NCI-H187 treated with DMSO at 0.1 percent for 48 hours (cell line): Measurements from ENCODE around the gene SBK3.
"Not testable (repeated sequence)": the region's sequence is repeated elsewhere in the genome, so short reads cannot be mapped to it uniquely, and the experiment has no call there.

ENCODE experiments used
- DNase-seq: peaks from one replicate; lab custom pipeline; 2025; lab: John Stamatoyannopoulos, UW

The SBK3 gene

DNA sequence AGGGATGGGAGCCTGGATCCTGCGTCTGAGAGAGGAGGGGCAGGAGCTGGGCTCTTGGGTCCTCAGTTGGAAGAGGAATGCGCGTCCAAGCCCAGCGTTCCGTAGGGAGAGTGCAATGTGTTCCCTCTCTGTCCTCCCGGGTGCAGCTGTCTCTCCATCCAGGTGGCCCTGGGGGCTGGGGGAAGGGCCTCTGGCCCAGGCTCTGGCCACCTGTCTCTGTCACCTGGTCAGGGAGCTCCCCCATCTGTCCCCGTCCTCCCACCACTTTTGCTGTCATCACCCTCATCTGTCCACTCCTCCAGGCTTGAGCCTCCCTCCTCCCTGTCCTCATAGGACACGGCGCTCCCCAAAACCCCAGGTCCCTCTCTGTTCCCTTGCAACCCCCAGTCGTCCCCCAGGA, 4.7 kb downstream of the SBK3 start:
- no peak for DNase-seq

DNA sequence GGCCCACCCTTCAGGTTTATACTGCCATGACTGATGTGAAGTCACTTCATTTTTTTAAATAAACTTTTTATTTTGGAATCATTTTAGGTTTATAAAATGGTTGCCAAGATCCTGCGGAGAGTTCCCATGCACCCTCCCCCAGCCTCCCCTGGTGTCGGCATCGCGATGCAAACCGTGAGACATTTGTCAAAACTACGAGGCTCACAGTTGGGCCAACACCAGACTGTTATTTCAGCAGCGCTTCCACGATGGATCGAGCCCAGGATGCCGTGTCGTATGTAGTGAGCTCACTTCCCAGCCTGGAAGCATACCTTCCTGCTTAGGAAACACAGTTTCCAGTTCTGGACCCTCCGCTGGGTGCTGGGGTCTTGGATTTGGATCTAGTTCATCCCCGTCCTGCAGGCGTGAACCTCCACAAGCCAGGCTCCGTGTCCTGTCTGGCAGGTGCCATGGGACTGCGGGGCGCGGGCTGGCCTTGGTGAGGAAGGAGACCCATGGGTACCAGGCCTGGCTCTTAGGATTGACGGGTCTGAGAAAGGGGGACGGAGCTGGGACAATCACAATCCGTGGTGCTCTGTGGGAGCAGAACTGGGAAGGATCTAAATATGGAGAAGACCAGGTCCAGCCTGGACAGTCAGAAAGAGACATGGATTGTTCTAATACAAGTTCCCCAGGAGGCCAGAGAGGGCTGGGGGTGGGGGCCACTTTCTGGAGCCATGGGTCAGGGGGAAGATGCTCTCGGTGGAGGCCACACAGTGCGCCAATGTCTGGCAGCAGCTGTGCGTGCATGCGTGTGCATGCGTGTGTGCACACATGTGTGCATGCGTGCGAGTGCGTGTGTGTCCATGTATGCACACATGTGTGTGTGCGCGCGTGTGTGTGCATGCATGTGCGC, 6.0 kb downstream of the SBK3 start:
- no peak for DNase-seq

DNA sequence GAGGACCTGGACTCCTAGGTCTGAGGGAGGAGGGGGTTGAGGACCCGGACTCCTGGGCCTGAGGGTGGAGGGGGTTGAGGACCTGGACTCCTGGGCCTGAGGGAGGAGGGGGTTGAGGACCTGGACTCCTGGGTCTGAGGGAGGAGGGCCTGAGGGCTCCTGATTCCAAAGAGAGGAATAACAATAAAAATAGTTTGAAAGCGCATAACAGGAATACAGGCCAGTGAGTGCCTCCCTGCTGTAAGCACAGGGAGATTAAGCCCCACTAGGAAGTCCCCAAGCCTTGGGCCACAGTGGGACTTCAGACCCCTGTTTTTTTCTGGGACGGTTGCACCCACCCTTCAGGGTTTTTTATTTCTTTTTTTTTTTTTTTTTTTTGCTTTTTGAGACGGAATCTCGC, 7.2 kb downstream of the SBK3 start:
- no peak for DNase-seq

DNA sequence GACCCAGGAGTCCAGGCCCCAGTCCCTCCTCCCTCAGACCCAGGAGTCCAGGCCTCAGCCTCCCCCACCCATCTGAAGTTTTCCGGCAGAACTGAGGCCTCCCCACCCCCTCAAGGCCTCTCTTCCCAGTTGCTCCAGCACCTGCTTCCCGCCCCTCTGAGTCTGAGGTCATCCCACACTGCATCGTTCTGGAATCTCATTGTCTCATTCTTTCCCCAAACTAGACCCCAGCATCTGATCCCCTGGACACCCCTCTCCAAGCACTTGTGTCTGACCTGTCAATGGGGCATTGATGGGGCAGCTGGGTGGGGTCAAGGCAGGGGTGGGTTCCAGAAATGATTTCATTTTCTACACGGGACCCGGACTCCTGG, 7.6 kb downstream of the SBK3 start:
- no peak for DNase-seq

DNA sequence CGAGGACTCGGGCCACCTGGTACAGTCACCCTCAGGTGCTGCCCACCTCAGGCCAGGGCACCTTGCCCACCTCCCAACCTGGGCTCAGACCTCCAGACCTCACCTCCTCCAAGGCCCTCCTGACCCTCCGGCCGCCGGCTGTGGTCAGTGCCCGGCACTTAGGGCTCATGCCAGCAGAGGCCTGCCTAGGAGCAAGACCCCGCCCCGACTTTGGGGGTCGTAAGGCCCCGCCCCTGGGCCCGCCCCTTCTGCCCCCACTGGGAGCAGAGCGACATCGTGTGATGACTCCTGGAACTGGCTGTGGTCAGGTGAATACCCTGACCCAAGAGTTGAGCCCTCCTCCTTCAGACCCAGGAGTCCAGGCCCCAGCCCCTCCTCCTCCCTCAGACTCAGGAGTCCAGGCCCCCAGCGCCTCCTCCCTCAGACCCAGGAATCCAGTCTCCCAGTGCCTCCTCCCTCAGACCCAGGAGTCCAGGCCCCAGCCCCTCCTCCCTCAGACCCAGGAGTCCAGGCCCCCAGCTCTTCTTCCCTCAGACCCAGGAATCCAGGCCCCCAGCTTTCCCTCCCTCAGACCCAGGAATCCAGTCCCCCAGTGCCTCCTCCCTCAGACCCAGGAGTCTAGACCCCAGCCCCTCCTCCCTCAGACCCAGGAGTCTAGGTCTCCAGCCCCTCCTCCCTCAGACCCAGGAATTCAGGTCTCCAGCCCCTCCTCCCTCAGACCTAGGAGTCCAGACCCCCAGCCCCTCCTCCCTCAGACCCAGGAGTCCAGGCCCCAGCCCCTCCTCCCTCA, 8.2 kb downstream of the SBK3 start, which contains the start of gene SBK2:
TSS of gene SBK2 (minus strand) at position 183 of the 790 bp plus-strand sequence. CDS start 839 bp downstream, outside the sequence.
- DNase-seq: no peak

DNA sequence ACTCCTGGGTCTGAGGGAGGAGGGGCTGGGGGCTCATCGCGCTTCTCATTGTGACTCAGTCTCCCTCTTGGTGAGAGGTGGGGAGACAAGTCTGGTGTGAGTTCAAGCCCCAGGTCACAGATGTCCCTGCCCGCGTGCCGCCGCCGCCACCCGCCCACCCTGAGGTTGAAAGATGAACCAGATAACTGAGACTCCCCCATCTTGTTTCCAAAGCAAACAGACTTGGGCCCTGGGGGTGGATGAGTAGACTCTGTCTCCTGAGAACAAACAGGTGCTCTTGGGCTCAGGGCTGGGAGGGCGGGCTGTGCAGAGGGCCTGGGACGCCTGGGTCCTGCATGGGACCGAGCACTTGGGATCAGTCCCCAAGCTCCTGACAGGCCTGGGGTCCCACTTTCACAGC, 9.0 kb downstream of the SBK3 start:
- DNase-seq: no peak

DNA sequence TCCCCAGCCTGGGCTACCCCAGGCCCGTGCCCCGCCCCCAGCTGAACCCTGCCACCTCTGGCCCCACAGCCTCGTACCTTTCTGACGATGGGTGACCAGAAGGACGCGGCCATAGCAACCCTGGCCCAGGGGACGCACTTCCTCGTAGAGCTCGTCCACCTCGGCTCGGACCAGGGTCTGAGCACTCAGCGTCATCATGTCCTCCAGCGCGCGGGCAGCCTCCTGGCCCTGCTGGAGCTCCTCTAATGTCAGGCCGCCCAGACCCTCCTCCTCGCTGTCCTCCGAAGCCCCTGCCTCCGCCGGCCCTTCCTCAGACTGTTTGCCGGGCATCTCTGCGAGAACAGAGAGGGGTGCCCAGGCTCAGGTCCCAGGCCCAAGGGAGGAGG, 9.4 kb downstream of the SBK3 start:
- DNase-seq: no peak

DNA sequence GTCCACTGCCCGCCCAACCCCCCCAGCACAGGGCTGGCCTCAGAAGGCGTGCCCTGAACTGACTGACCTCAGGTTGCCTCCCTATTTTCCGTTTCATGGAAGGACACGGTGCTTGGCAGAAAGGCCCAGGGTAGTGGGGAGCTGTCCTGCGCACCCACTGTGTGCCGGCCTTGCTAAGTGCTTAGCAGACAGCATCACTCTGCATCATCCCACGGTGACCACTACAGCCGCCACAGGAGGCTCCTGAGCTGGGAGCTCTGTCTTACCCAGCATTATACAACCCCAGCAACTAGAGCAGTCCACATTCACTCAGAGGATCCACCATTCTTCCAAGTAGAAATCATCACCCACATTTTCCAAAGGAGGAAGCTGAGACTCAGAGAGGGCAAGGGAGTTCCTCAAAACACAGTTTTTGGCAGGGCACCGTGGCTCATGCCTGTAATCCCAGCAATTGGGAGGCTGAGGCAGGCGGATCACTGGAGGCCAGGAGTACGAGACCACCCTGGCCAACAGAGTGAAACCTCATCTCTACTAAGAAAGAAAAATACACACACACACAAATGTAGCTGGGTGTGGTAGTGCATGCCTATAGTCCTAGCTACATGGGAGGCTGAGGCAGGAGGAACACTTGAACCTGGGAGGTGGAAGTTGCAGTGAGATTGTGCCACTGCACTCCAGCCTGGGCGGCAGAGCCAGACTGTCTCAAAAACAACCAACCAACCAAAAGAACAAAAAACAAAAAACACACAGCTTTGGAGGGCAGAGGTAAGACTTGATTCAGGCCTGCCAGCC, 10.0 kb downstream of the SBK3 start:
- no peak for DNase-seq

DNA sequence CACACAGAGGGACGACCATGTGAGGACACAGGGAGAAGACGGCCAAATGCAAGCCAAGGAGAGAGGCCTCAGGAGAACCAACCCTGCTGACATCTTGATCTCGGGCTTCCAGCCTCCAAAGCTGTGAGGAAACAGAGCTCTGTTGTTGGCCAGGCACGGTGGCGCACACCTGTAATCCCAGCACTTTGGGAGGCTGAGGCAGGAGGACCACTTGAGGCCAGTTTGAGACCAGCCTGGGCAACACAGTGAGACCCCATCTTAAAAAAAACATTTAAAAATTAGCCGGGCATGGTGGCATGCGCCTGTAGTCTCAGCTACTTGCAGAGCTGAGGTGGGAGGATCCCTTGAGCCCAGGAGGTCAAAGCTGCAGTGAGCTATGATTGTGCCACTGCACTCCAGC, 11.1 kb downstream of the SBK3 start:
- not testable (repeated sequence) for DNase-seq

DNA sequence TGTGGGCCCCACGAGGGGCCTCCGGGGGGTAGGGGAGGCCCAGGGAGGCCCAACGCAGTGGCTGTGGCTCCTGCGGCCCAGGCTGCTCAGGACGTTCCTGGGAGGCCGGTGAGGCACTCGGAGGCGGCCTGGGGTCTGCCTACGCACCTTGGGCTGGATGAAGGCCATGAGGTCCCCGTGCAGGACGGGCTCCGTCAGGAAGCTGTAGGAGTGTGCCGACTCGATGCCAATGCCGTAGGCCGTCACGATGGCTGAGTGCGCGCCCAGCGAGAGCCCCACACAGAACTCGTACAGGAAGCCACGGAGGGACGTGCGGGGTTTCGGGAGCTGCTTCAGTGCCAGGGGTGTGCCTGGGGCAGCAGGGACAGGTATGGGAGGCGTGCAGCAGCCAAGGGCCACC, 14.3 kb downstream of the SBK3 start:
- no peak for DNase-seq

DNA sequence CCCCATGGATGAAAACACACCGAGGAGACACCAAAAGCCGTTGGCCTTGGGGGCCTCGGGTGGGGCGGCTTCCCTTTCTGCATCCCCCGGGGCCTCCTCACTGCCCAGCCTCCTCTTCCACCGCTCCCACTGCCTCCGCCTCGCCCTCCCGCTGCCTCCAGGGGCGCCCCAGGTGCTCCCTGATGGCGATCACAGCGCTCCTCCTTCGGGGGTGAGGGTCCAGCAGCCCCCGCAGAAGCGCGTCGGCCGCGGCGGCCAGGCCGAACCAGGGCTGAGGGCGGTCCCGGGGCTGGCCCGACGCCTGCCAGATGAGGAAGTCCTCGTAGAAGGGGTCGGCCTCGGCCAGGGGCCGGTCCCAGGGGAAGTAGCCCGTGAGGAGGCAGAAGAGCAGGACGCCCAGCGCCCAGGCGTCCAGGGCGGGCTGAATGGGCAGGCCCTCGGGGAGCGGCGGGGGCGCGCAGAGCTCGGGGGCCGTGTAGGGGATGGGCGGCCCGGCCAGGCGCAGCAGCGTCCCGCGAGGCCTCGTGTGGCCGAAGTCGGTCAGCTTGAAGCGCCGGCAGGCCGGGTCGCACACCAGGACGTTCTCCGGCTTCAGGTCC, 15.6 kb downstream of the SBK3 start:
- DNase-seq: no peak

DNA sequence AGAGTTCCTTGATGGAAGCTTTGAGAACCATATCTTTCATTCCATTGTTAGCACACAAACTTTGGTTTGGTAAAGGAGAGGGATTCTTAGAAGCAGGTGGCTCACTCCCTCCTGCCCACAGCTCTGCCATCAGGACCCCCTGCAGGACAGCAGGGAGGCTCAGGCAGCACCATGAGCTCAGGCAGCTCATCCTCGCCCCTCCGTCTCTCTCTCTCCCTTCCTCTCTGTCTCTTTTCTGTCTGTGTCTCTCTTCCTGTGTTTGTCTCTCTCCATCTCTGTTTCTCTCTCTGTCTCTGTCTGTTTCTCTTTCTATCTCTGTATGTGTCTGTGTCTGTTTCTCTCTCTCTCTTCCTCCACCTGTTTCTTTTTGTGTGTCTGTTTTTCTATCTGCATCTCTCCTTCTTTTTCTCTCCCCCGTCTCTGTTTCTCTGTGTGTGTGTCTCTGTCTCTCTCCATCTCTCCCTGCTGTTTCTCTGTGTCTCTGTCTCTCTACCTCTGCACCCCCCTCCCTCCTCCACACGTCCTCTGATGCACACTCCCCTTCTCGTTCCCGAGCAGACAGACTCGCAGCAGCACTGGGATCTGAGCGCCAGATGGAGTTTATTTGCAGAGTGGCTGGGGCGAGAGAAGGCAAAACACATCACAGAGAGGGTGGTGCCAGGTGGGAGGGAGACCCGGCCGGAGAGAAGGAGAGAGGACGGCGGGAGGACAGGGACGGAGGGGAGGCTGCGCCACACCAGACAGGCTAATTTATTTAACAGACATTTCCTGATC, 17.1 kb downstream of the SBK3 start:
- DNase-seq: no peak

DNA sequence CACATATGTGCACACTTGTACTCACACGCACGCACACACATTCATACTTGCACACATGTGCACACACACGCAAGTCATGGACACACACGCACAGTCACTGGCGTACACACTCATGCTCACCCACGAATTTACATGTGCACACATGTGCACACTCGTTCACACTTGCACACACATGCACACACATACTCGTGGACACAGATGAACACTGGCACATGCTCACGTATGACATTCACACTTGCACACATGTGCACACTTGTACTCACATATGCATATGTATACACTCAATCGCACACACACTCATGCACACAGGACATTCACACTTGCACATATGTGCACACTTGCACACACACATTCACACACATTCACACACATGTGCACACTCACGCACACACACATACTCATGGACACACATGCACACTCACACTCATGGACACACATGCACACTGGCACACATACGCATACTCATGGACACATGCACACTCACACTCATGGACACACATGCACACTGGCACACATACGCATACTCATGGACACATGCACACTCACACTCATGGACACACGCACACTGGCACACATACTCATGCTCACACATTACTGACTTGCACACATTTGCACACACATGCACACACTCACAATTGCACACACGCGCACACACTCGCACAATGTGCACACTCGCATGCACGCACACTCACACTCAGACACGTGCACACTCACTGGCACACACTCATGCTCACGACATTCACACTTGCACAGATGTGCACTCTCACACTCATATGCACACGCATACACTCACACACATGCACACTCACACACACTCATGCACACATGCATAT, 17.9 kb downstream of the SBK3 start:
- DNase-seq: no peak

DNA sequence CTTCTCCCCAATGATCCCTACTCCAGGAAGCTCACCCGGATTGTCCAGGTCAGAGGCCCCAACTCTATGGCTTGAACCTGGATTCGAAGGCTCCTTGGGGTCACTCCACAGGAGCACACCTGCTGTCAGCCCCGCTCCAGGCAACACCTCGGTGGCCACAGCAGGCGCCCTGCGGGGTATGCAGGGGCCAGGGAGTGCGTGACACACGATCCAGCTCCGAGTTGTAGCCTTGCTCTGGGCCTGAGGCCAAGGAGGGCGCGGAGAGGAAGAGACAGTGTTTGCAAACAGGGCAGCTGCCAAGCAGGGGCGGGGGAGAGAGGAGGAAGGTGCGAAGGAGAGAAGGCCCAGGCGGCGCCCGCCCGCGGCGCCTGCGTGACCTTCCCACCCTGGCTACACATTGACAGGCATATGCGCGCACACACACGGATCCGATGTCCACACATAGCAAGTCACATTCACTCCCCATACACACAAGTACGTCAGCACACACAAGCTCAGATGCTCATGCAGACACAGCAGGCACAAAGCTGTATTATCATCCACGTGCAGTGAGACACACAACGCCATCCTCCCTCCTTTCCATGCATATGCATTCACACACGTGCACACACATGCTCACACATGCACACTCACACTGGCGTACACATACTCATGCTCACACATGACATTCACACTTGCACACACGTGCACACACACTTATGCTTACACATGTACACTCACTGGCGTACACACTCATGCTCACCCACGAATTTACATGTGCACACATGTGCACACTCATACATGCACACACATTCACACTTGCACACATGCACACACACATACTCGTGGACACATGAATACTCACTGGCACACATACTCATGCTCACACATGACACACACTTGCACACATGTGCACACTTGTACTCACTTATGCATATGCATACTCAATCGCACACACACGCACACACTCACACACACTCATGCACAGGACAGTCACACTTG, 18.8 kb downstream of the SBK3 start:
- DNase-seq: no peak

DNA sequence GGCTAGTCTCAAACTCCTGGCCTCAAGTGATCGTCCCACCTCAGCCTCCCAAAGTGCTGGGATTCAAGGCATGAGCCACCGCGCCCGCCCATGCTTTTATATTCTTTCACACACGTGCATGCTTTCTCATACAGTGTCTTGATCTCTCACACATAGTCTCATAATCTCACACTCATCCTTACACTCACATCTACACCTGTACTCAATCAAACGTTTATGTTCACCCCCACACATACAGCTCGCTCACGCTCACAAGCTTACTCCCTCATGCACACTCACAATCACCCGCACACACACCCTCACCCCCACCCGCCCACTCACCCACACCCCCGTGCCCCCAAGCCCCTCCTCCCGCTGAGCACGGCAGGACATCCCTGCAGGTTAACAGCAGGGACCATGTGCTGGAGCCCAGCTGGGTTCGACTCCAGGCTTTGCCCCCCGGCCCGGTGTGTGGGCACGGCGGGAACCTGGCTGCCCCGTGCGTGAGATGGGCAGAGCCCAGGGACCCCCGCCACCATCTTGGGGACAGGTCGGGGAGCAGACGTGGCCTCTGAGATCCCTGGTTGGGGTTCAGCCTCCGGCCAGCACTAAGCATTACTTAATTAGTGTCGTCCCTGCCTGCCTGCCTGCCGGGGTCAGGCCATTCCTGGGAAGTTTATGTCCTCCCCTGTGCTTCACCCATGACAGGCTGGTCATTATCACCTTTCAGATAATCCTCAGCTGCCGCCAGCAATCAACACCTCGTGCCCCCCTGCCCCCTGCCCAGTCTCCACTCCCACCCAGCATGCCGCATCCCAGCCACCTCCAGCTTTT, 19.8 kb downstream of the SBK3 start:
- no peak for DNase-seq

DNA sequence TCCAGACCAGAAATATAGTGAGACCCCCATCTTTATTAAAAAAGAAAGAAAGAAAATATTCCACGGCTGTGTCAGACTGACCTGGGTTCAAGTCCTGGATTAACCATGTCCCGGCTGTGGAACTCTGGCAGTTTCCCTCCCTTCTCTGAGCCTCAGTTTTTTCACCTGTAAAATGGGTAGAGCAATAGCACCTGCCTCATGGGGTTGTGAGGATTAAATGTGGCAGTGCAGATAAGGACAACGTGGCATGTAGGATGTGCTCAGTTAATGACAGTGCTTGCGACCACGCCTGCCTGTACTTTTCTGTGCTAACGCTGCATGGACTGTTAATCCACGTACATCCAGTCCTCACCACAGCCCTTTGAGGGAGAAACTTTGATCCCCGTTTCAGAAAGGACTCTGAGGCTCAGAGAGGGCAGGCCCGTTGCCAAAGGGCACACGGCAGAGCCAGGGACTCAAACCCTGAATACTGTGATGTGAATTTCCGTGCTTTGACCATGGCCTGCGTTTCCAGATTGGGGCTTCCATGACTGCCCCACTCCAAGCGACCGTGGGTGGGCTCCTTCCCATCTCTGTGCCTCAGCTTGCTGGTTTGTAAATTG, 24.6 kb downstream of the SBK3 start:
- no peak for DNase-seq

DNA sequence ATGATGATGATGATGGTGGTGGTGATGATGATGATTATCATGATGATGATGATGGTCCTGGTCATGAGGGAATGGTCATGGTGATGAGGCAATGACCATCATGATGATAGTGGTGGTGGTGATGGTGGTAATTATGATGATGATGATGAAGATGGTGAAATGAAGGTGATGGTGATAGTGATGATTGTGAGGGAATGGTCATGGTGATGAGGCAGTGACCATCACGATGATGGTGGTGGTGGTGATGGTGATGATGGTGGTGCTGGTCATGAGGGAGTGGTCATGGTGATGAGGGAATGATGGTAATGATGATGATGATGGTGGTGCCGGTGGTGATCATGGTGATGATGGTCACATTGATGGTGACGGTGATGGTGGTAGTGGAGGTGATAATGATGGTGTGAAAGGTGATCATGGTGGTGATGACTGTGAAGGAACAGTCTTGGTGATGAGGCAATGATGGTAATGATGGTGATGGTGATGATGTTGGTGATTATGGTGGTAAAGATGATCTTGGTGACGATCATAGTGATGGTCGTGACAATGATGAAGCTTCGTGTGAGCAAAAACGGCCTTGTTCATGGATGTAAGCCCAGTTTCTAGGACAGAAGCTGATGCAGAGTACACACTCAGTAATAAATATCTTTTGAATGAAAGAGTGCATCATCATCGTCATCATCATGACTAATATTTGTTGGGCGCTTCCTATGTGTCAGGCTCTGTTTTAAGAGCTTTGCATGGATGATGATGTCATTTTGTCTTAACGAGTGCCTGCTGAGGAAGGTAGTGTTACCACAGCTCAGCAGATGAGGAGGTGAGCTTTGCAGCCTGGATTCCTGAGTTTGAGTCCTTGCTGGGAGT, 25.7 kb downstream of the SBK3 start:
- no peak for DNase-seq
